HepG2 (cell line): ENCODE measurements around the gene WIPF2. TPM values are rescaled to one million over a fixed set of nuclear protein-coding genes. Genes with fewer than 3 reads are reported as not detected.

Source experiments
- ATRX ChIP-seq: sonication (generic); formaldehyde crosslinking; IDR thresholded peaks from 2 replicates; pipeline ENCODE4 v1.4.0; 2020; ENCODE audit warnings: missing genetic modification reagents, borderline replicate concordance
- BORCS8-MEF2B ChIP-seq: sonication (generic); formaldehyde crosslinking; IDR thresholded peaks from 2 replicates; pipeline ENCODE4 v1.8.0; 2022; ENCODE audit warnings: mild to moderate bottlenecking, missing genetic modification reagents
- DNMT1 ChIP-seq: sonication (generic); formaldehyde crosslinking; IDR thresholded peaks from 2 replicates; pipeline ENCODE4 v1.5.1; 2020; ENCODE audit warnings: mild to moderate bottlenecking, missing genetic modification reagents
- FLYWCH1 ChIP-seq: sonication (generic); formaldehyde crosslinking; IDR thresholded peaks from 2 replicates; pipeline ENCODE4 v1.8.1; 2023; ENCODE audit warnings: mild to moderate bottlenecking, missing genetic modification reagents
- FOXM1 ChIP-seq: sonication (generic); formaldehyde crosslinking; IDR thresholded peaks from 2 replicates; pipeline ENCODE4 v1.5.0; 2020; ENCODE audit warnings: missing genetic modification reagents
- GABPB1 ChIP-seq: IDR thresholded peaks from 2 replicates; pipeline ENCODE4 v1.6.1; 2016; ENCODE audit warnings: mild to moderate bottlenecking, missing genetic modification reagents, moderate library complexity, missing compliant biosample characterization
- ISX ChIP-seq: sonication (generic); formaldehyde crosslinking; conservative IDR thresholded peaks from 2 replicates; pipeline ENCODE4 v1.5.0; 2020; ENCODE audit warnings: missing genetic modification reagents
- JUNB ChIP-seq: sonication (generic); formaldehyde crosslinking; IDR thresholded peaks from 2 replicates; pipeline ENCODE4 v1.8.0; 2022; ENCODE audit warnings: missing genetic modification reagents, mild to moderate bottlenecking, borderline replicate concordance
- NFE2L2 ChIP-seq: fragments of 150-350 bp; IDR thresholded peaks from 2 replicates; pipeline ENCODE4 v1.6.1; 2014; ENCODE audit warnings: low read length
- PAWR ChIP-seq: sonication (generic); formaldehyde crosslinking; IDR thresholded peaks from 2 replicates; pipeline ENCODE4 v1.4.0; 2020; ENCODE audit warnings: missing genetic modification reagents, mild to moderate bottlenecking, borderline replicate concordance
- PHF20 ChIP-seq: sonication (generic); formaldehyde crosslinking; IDR thresholded peaks from 2 replicates; pipeline ENCODE4 v1.5.0; 2020; ENCODE audit warnings: mild to moderate bottlenecking, missing genetic modification reagents
- TGIF2 ChIP-seq: IDR thresholded peaks from 2 replicates; pipeline ENCODE4 v1.6.1; 2016; ENCODE audit warnings: control low read depth, missing compliant biosample characterization
- ZBTB20 ChIP-seq: sonication (generic); formaldehyde crosslinking; IDR thresholded peaks from 2 replicates; pipeline ENCODE4 v1.8.1; 2023; ENCODE audit warnings: missing genetic modification reagents, low read depth, mild to moderate bottlenecking, borderline replicate concordance
- ZFP36L2 ChIP-seq: sonication (generic); formaldehyde crosslinking; IDR thresholded peaks from 2 replicates; pipeline ENCODE4 v1.4.0; 2020; ENCODE audit warnings: missing genetic modification reagents
- ZNF24 ChIP-seq: fragments of 450-650 bp; IDR thresholded peaks from 2 replicates; pipeline ENCODE4 v1.6.1; 2017; ENCODE audit warnings: antibody characterized with exemption, mild to moderate bottlenecking
- ZNF3 ChIP-seq: IDR thresholded peaks from 2 replicates; pipeline ENCODE4 v1.7.0; 2017; ENCODE audit warnings: inconsistent platforms
- ZNF350 ChIP-seq: sonication (generic); formaldehyde crosslinking; IDR thresholded peaks from 2 replicates; pipeline ENCODE4 v1.4.0; 2020; ENCODE audit warnings: mild to moderate bottlenecking, low read depth, missing genetic modification reagents, borderline replicate concordance
- ZNF446 ChIP-seq: sonication (generic); formaldehyde crosslinking; IDR thresholded peaks from 2 replicates; pipeline ENCODE4 v1.5.0; 2020; ENCODE audit warnings: mild to moderate bottlenecking, missing genetic modification reagents
- ZNF558 ChIP-seq: sonication (generic); formaldehyde crosslinking; IDR thresholded peaks from 2 replicates; pipeline ENCODE4 v1.9.0; 2022; ENCODE audit warnings: mild to moderate bottlenecking, missing genetic modification reagents, borderline replicate concordance
- ZNF577 ChIP-seq: sonication (generic); formaldehyde crosslinking; IDR thresholded peaks from 2 replicates; pipeline ENCODE4 v1.4.0; 2020; ENCODE audit warnings: mild to moderate bottlenecking, low read depth, missing genetic modification reagents, borderline replicate concordance
- polyA plus RNA-seq, 8 experiments: library from polyadenylated mRNA; depleted of rRNA in 3 of 8; stranded (reverse) in 7 of 8; unstranded in 1 of 8; fragments of >200 nt; fragmentation: Illumina TruSeq in 4 of 8; extraction: Trizol in 4 of 8; gene quantifications; 2 replicates each; pipeline versions ENCODE4 v1.2.1 to v1.2.3, GENCODE V29; 2011 to 2016; ENCODE audit warnings: low read depth in 4 of 8, missing spikeins in 1 of 8, mixed read lengths in 1 of 8; ENCODE audit not compliant: insufficient read depth in 1 of 8
- total RNA-seq, 5 experiments: library from RNA; depleted of rRNA; stranded (reverse); fragments of >200 nt; fragmentation: Illumina TruSeq; extraction: Trizol; gene quantifications; 2 replicates each; pipeline ENCODE4 v1.2.3, GENCODE V29; 2016; ENCODE audit warnings: low read depth in 1 of 5
- TF ChIP-seq, protein P1 (sequence below): sonication (generic); formaldehyde crosslinking; conservative IDR thresholded peaks from 2 replicates; pipeline ENCODE4 v1.5.0; 2020; ENCODE audit warnings: missing genetic modification reagents
- TF ChIP-seq, protein P2 (sequence below): sonication (generic); formaldehyde crosslinking; IDR thresholded peaks from 2 replicates; pipeline ENCODE4 v1.4.0; 2020; ENCODE audit warnings: missing genetic modification reagents
- TF ChIP-seq, protein P3 (sequence below): sonication (generic); formaldehyde crosslinking; IDR thresholded peaks from 2 replicates; pipeline ENCODE4 v1.4.0; 2020; ENCODE audit warnings: missing genetic modification reagents
- TF ChIP-seq, protein P4 (sequence below): IDR thresholded peaks from 2 replicates; pipeline ENCODE4 v1.6.1; 2012; ENCODE audit warnings: low read depth, low read length, improper control_type of control experiment

Gene WIPF2
- total and polyA plus RNA-seq, 2 of the 13 experiments (the other 11 are each of a cell fraction or from before 2014, with no cell fraction given) = 7.2 to 10.8 TPM

DNA sequence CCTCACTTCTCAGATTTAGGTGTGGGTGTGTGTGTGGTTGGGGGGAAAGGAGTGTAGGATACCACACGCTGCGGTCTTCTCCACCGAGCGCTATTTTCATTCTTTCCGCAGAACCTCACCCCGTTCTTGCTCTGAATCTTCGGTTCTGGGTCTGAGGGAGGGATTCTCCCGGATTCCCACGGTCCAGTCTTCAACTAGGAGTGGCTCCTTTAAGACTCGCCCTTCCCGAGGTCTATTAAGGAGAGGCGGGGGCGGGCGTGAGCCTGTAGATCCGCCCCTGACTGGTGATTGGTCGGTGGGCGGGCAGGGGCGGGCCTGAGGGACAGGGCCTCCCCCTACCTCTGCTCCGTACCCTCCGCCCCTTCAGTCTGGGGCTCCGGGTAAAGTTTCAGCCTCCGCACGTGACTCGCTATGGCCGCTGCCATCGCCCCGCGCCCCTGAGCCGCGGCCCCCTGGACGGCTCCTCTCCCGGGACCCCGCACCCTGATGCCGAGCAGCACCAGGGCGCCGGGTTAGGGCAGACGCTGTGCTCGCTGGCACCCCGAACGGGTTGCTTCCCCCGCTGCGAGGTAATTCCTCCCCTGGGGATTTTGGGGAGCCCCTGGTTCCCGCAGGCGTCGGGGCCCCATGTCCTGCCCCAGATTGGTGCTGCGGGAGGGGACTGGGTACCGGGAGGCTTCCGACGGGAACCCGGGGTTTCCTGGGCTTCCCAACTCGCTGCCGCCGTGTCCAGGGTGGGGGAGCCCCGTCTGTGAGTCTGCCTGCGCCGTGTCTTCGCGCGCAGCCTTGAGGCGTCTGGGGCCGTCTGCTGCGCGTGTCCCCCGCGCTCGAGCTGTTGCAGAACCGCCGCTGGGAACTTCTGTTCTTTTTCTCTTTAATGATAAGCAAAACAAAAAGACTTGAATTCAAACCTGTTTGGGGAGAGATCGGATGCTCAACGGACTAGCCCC, 99.1 kb downstream of the WIPF2 start (continued):
- TF ChIP-seq, protein P1, sequence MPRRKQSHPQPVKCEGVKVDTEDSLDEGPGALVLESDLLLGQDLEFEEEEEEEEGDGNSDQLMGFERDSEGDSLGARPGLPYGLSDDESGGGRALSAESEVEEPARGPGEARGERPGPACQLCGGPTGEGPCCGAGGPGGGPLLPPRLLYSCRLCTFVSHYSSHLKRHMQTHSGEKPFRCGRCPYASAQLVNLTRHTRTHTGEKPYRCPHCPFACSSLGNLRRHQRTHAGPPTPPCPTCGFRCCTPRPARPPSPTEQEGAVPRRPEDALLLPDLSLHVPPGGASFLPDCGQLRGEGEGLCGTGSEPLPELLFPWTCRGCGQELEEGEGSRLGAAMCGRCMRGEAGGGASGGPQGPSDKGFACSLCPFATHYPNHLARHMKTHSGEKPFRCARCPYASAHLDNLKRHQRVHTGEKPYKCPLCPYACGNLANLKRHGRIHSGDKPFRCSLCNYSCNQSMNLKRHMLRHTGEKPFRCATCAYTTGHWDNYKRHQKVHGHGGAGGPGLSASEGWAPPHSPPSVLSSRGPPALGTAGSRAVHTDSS (CRISPR knock-in tag) = no peak
- TF ChIP-seq DNMT1 (CRISPR knock-in tag) (peak; percentile 70; the same call in 1 of the 2 replicates), ZNF577 (CRISPR knock-in tag) (no peak), JUNB (CRISPR knock-in tag) (no peak), ZNF24 (no peak), BORCS8-MEF2B (CRISPR knock-in tag) (no peak; the same call in 1 of the 2 replicates), FLYWCH1 (CRISPR knock-in tag) (no peak), ZNF558 (peak; percentile 64; the same call in 1 of the 2 replicates), ISX (CRISPR knock-in tag) (peak; percentile 40; the same call in 1 of the 2 replicates), ZNF350 (CRISPR knock-in tag) (peak; percentile 17), GABPB1 (CRISPR knock-in tag) (peak; percentile 75; the same call in 1 of the 2 replicates), PAWR (CRISPR knock-in tag) (no peak), TGIF2 (CRISPR knock-in tag) (0 out of 2 replicates have a peak, but pooled peaks have one; percentile 34), ZBTB20 (CRISPR knock-in tag) (peak; percentile 25; the same call in 1 of the 2 replicates), ZNF3 (no peak), FOXM1 (CRISPR knock-in tag) (no peak), NFE2L2 (no peak), ATRX (CRISPR knock-in tag) (no peak), ZNF446 (CRISPR knock-in tag) (no peak), PHF20 (CRISPR knock-in tag) (peak; percentile 61; the same call in 1 of the 2 replicates), ZFP36L2 (CRISPR knock-in tag) (0 out of 2 replicates have a peak, but pooled peaks have one; percentile 60)
- TF ChIP-seq, protein P2, sequence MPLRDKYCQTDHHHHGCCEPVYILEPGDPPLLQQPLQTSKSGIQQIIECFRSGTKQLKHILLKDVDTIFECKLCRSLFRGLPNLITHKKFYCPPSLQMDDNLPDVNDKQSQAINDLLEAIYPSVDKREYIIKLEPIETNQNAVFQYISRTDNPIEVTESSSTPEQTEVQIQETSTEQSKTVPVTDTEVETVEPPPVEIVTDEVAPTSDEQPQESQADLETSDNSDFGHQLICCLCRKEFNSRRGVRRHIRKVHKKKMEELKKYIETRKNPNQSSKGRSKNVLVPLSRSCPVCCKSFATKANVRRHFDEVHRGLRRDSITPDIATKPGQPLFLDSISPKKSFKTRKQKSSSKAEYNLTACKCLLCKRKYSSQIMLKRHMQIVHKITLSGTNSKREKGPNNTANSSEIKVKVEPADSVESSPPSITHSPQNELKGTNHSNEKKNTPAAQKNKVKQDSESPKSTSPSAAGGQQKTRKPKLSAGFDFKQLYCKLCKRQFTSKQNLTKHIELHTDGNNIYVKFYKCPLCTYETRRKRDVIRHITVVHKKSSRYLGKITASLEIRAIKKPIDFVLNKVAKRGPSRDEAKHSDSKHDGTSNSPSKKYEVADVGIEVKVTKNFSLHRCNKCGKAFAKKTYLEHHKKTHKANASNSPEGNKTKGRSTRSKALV = peak; percentile 84
- TF ChIP-seq, protein P3, sequence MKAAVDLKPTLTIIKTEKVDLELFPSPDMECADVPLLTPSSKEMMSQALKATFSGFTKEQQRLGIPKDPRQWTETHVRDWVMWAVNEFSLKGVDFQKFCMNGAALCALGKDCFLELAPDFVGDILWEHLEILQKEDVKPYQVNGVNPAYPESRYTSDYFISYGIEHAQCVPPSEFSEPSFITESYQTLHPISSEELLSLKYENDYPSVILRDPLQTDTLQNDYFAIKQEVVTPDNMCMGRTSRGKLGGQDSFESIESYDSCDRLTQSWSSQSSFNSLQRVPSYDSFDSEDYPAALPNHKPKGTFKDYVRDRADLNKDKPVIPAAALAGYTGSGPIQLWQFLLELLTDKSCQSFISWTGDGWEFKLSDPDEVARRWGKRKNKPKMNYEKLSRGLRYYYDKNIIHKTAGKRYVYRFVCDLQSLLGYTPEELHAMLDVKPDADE (CRISPR knock-in tag) = no peak
- TF ChIP-seq, protein P4, sequence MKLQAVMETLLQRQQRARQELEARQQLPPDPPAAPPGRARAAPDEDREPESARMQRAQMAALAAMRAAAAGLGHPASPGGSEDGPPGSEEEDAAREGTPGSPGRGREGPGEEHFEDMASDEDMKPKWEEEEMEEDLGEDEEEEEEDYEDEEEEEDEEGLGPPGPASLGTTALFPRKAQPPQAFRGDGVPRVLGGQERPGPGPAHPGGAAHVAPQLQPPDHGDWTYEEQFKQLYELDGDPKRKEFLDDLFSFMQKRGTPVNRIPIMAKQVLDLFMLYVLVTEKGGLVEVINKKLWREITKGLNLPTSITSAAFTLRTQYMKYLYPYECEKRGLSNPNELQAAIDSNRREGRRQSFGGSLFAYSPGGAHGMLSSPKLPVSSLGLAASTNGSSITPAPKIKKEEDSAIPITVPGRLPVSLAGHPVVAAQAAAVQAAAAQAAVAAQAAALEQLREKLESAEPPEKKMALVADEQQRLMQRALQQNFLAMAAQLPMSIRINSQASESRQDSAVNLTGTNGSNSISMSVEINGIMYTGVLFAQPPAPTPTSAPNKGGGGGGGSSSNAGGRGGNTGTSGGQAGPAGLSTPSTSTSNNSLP = no peak
